Head of caudate nucleus (tissue), 42 donors: Measurements from ENCODE around the gene TET1.
"Not testable (repeated sequence)": the region's sequence is repeated elsewhere in the genome, so short reads cannot be mapped to it uniquely, and the experiment has no call there.

ENCODE experiments used
- DNase-seq, 42 donors: peaks; one replicate each; pipeline versions ENCODE4 v3.0.0 to v3.0.0-alpha.2; 2020 to 2021; ENCODE audit warnings: mixed read lengths in 7 of 42
- intact Hi-C: fragments of 100-400 bp; cut with DNase I; formaldehyde crosslinking; loops from one replicate; pipeline ENCODE4 v1.15.0; 2022

The TET1 gene

DNA sequence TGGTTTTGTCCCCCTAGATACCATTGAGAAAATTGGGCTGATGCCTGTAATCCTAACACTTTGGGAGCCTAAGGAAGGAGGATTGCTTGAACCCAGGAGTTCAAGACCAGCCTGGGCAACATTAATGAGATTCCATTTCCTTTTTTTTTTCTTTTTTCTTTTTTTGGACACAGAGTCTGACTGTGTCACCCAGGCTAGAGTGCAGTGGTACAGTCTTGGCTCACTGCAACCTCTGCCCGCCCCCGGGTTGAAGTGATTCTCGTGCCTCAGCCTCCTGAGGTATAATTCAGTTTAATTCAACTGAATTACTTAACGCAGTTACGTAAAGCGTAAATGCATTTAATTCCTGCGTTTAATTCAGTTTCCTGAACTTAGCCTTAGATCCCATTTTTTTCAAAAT lies 174.2 kb downstream of the TET1 start:
- DNase-seq, result peak in 14 of 42 donors; percentile 9 to 59 (median 32)
- intact Hi-C loops, result no loop called here

DNA sequence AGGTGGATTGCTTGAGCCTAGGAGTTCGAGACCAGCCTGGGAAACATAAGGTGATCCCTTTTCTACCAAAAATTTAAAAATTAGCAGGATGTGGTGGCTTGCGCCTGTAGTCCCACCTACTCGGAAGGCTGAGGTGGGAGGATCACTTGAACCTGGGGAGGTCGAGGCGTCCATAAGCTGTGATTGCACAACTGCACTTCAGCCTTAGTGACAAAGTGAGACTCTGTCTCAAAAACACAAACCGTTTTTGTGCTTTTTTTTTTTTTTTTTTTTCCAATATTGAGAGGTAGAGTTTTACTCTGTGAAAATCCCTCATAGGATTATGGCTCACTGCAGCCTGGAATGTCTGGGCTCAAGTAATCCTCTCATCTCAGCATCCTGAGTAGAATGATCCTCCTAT lies 175.0 kb downstream of the TET1 start:
- DNase-seq, result no peak
- intact Hi-C loops, result no loop called here

DNA sequence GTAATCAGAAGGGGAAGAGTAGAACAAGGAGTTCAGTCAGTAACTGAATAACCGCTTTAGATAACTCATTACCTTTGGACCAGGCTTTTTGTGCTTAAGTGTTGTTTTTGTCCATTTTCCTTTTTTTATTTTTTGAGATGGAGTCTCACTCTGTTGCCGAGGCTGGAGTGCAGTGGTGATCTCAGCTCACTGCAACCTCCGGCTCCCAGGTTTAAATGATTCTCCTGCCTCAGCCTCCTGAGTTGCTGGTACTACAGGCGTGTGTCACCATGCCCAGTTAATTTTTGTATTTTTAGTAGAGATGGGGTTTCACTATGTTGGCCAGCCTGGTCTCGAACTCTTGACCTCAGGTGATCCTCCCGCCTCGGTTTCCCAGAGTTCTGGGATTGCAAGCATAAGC lies 175.6 kb downstream of the TET1 start:
- intact Hi-C loops, DNase-seq: not testable (repeated sequence)

DNA sequence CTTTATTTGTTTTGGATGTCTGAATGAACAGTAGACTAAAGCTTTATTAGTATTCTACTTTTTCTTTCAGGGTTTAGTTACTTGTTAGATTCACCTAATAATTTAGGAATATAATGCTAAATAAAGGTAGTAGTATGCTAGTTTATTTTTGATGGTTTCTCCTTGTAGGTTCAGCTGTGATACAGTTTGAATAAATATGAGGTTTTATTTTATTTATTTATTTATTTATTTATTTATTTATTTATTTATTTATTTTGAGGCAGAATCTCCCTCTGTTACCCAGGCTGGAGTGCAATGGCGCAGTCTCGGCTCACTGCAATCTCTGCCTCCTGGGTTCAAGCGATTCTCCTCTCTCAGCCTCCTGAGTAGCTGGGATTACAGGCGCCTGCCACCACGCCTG lies 180.5 kb downstream of the TET1 start:
- intact Hi-C loops, DNase-seq: not testable (repeated sequence)

DNA sequence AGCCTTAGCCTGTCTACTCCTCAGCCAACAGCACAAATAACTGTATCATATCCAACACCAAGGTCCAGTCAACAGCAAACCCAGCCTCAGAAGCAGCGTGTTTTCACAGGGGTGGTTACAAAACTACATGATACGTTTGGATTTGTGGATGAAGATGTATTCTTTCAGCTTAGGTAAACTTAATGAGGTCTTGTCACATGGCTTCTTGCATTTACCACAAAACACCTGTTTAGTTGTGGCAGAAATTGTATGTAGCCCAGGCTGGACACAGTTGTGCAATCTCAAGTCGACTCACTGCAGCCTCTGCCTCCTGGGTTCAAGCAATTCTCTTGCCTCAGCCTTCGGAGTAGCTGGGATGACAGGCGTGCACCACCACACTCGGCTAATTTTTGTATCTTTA lies 182.3 kb downstream of the TET1 start:
- intact Hi-C loops, result no loop called here
- DNase-seq, result no peak
